Choroid plexus epithelial cell (primary cell): Measurements from ENCODE around the gene KCNIP1.
"Not testable (repeated sequence)": the region's sequence is repeated elsewhere in the genome, so short reads cannot be mapped to it uniquely, and the experiment has no call there.

ENCODE experiments used
- DNase-seq: peaks from one replicate; pipeline ENCODE4 v3.0.0-alpha.2; 2010; ENCODE audit warnings: low read depth
- H3K4me3 ChIP-seq: 2 replicates; pipeline ENCODE4 v1.5.1; 2011; ENCODE audit warnings: low read depth, mild to moderate bottlenecking, control low read depth, low read length, moderate library complexity
- CTCF ChIP-seq: conservative IDR thresholded peaks from 2 replicates; pipeline ENCODE4 v1.5.1; 2011; ENCODE audit warnings: low read depth, mild to moderate bottlenecking, control low read depth, inconsistent platforms, low read length, moderate library complexity

KCNIP1 gene

GRCh38 chr5:170757669-170758068 is 253.8 kb downstream of the KCNIP1 start:
- no peak for TF ChIP-seq CTCF
- no peak for DNase-seq
- no peak overlapping the region for H3K4me3 ChIP-seq

GRCh38 chr5:170758481-170758880 is 254.7 kb downstream of the KCNIP1 start:
- no peak for TF ChIP-seq CTCF
- DNase-seq, result no peak

GRCh38 chr5:170760113-170760512 is 256.3 kb downstream of the KCNIP1 start:
- TF ChIP-seq CTCF, result no peak
- H3K4me3 ChIP-seq, result no peak overlapping the region
- DNase-seq, result no peak

More at GRCh38 chr5:170758481-170758880, 254.7 kb downstream of the KCNIP1 start:
- no peak overlapping the region for H3K4me3 ChIP-seq

- no peak for TF ChIP-seq CTCF
- no peak for DNase-seq
- H3K4me3 ChIP-seq, result no peak overlapping the region
Observed at GRCh38 chr5:170761048-170761707, 257.4 kb downstream of the KCNIP1 start.

- DNase-seq, result no peak
- no peak overlapping the region for H3K4me3 ChIP-seq
- TF ChIP-seq CTCF, result no peak
Observed at GRCh38 chr5:170761708-170762066, 257.9 kb downstream of the KCNIP1 start.

- H3K4me3 ChIP-seq, DNase-seq: not testable (repeated sequence)
Observed at GRCh38 chr5:170762298-170762697, 258.5 kb downstream of the KCNIP1 start.

GRCh38 chr5:170765868-170766267 is 262.0 kb downstream of the KCNIP1 start:
- H3K4me3 ChIP-seq, DNase-seq: not testable (repeated sequence)

- DNase-seq, result no peak
- H3K4me3 ChIP-seq, result no peak overlapping the region
- no peak for TF ChIP-seq CTCF
Observed at GRCh38 chr5:170769246-170769645, 265.4 kb downstream of the KCNIP1 start.
